Caco-2 (cell line): ENCODE measurements around the gene ANGPTL1. TPM values are rescaled to one million over a fixed set of nuclear protein-coding genes. Genes with fewer than 3 reads are reported as not detected.
A peak's percentile ranks its signal among the peaks of the same experiment; 100 is the strongest.
"Not testable (repeated sequence)": the region's sequence is repeated elsewhere in the genome, so short reads cannot be mapped to it uniquely, and the experiment has no call there.

Experiments
- BruUV-seq: library from RNA; stranded (reverse); fragments of 400-500 nt; replicated peaks from 2 replicates; lab custom pipeline; 2021; lab: Mats Ljungman, UMichigan
- CTCF ChIA-PET: fragments of 300-600 bp; sonication (Branson Sonifier 250); formaldehyde crosslinking; loops from one replicate; lab custom pipeline; 2022; ENCODE audit warnings: antibody characterized with exemption; lab: Charles Lee
- POLR2A ChIA-PET: fragments of 300-600 bp; sonication (Branson Sonifier 250); formaldehyde crosslinking; loops from one replicate; lab custom pipeline; 2022; ENCODE audit warnings: antibody characterized with exemption; lab: Charles Lee
- DNase-seq, 2 experiments: peaks; one replicate each; pipeline versions ENCODE4 v3.0.0 to v3.0.0-alpha.2; 2020 to 2022
- H3K27me3 ChIP-seq: replicated peaks from 2 replicates; pipeline ENCODE4 v1.6.0; 2011; ENCODE audit warnings: low read length; ENCODE audit not compliant: control insufficient read depth, insufficient read depth
- H3K36me3 ChIP-seq: 2 replicates; pipeline ENCODE4 v1.5.1; 2011; ENCODE audit warnings: low read length; ENCODE audit not compliant: control insufficient read depth, insufficient read depth
- H3K4me1 ChIP-seq: fragments of 250-450 bp; sonication (Bioruptor Pico); 2 replicates; pipeline ENCODE4 v1.5.1; 2020; ENCODE audit warnings: mild to moderate bottlenecking
- H3K4me3 ChIP-seq: 2 replicates; pipeline ENCODE4 v1.5.1; 2011; ENCODE audit warnings: low read depth, mild to moderate bottlenecking, control low read depth, low read length
- H3K9me3 ChIP-seq: fragments of 250-450 bp; sonication (Bioruptor Pico); 2 replicates; pipeline ENCODE4 v1.5.1; 2020; ENCODE audit warnings: mild to moderate bottlenecking, moderate library complexity
- H3K27ac Mint-ChIP-seq: one replicate; pipeline ENCODE4 v1.8.0; 2022; ENCODE audit warnings: mixed read lengths; ENCODE audit not compliant: unreplicated experiment
- H3K27me3 Mint-ChIP-seq: one replicate; pipeline ENCODE4 v1.8.0; 2022; ENCODE audit warnings: mixed read lengths; ENCODE audit not compliant: insufficient read depth, unreplicated experiment
- H3K36me3 Mint-ChIP-seq: one replicate; pipeline ENCODE4 v1.8.0; 2022; ENCODE audit warnings: mild to moderate bottlenecking, mixed read lengths; ENCODE audit not compliant: insufficient read depth, unreplicated experiment
- H3K4me1 Mint-ChIP-seq: one replicate; pipeline ENCODE4 v1.8.0; 2022; ENCODE audit warnings: low read depth, mixed read lengths; ENCODE audit not compliant: unreplicated experiment
- H3K4me3 Mint-ChIP-seq: one replicate; pipeline ENCODE4 v1.8.0; 2022; ENCODE audit warnings: mild to moderate bottlenecking, moderate library complexity, mixed read lengths; ENCODE audit not compliant: unreplicated experiment
- H3K9me3 Mint-ChIP-seq: one replicate; pipeline ENCODE4 v1.8.0; 2022; ENCODE audit warnings: mixed read lengths; ENCODE audit not compliant: unreplicated experiment
- intact Hi-C: fragments of 100-400 bp; cut with micrococcal nuclease; formaldehyde crosslinking; loops from one replicate; pipeline ENCODE4 v1.10.0; 2022; ENCODE audit not compliant: unreplicated experiment
- total RNA-seq: library from RNA; stranded (reverse); gene quantifications from 2 replicates; pipeline ENCODE4 v1.2.3, GENCODE V29; 2022
- TF ChIP-seq, protein P1 (sequence below), 2 experiments: fragments of 200-600 bp in 1 of 2; IDR thresholded peaks; 1 replicate in 1 of 2; 2 replicates in 1 of 2; pipeline versions ENCODE4 v1.5.1 to v1.8.0; 2011 to 2022; ENCODE audit warnings: antibody characterized with exemption in 1 of 2, control low read depth in 1 of 2, inconsistent platforms in 1 of 2, low read depth in 1 of 2, low read length in 1 of 2, mild to moderate bottlenecking in 1 of 2, moderate library complexity in 1 of 2; ENCODE audit not compliant: insufficient read depth in 1 of 2, severe bottlenecking in 1 of 2, unreplicated experiment in 1 of 2

Gene ANGPTL1
- total RNA-seq, 1 experiment from 2014 or later: not detected

GRCh38 chr1:178849918-178850317 lies 21.0 kb downstream of the ANGPTL1 start:
- H3K4me1 Mint-ChIP-seq: no peaks in the 10 kb centered on the region
- no peak overlapping the region for H3K4me3 Mint-ChIP-seq
- no peaks in the 10 kb centered on the region for H3K27me3 ChIP-seq
- no peaks in the 10 kb centered on the region for H3K9me3 Mint-ChIP-seq
- no peak overlapping the region for H3K27ac Mint-ChIP-seq
- TF ChIP-seq, protein P1, sequence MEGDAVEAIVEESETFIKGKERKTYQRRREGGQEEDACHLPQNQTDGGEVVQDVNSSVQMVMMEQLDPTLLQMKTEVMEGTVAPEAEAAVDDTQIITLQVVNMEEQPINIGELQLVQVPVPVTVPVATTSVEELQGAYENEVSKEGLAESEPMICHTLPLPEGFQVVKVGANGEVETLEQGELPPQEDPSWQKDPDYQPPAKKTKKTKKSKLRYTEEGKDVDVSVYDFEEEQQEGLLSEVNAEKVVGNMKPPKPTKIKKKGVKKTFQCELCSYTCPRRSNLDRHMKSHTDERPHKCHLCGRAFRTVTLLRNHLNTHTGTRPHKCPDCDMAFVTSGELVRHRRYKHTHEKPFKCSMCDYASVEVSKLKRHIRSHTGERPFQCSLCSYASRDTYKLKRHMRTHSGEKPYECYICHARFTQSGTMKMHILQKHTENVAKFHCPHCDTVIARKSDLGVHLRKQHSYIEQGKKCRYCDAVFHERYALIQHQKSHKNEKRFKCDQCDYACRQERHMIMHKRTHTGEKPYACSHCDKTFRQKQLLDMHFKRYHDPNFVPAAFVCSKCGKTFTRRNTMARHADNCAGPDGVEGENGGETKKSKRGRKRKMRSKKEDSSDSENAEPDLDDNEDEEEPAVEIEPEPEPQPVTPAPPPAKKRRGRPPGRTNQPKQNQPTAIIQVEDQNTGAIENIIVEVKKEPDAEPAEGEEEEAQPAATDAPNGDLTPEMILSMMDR (IDR thresholded peaks at IDR 0.05; ENCODE audit: insufficient read depth in 1 of 2, low read depth in 1 of 2, low read length in 1 of 2, severe bottlenecking in 1 of 2, unreplicated experiment in 1 of 2): no peak
- H3K36me3 ChIP-seq: no peaks in the 10 kb centered on the region
- ChIA-PET CTCF (no interaction called here), POLR2A (no interaction called here)
- no TSS peak for BruUV-seq
- H3K27me3 Mint-ChIP-seq: no peaks in the 10 kb centered on the region
- H3K4me3 ChIP-seq: no peak overlapping the region
- no peak for DNase-seq
- no peaks in the 10 kb centered on the region for H3K36me3 Mint-ChIP-seq
- intact Hi-C loops: no loop called here
- peaks cover 3% of the 10 kb centered on the region; the same call in 1 of the 2 replicates for H3K4me1 ChIP-seq
- no peaks in the 10 kb centered on the region for H3K9me3 ChIP-seq

DNA sequence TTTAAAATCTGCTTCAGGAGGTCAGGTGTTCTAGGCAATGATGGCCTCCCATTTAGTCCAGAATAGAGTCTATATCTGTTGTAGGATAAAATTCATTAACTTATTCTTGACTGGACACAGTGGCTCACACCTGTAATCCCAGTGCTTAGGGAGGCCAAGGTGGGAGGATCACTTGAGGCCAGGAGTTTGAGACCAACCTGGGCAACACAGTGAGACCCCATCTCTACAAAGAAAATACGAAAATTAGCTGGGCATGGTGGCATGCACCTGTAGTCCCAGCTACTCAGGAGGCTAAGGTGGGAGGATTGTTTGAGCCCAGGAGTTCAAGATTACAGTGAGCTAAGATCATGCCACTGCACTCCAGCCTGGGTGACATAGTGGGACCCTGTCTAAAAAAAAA lies 23.0 kb downstream of the ANGPTL1 start:
- DNase-seq, H3K4me3 ChIP-seq, intact Hi-C loops, H3K36me3 ChIP-seq, H3K9me3 ChIP-seq, POLR2A ChIA-PET, H3K9me3 Mint-ChIP-seq, H3K4me1 Mint-ChIP-seq, H3K27me3 ChIP-seq, H3K4me3 Mint-ChIP-seq, H3K36me3 Mint-ChIP-seq, H3K27me3 Mint-ChIP-seq, H3K4me1 ChIP-seq, H3K27ac Mint-ChIP-seq, BruUV-seq: not testable (repeated sequence)
- CTCF ChIA-PET: interaction anchor here (1.6 kb wide), 1 partner anchor 155 kb away, joined by 3 read pairs; no protein-coding TSS in a partner anchor

- Mint-ChIP-seq H3K36me3 (no peaks in the 10 kb centered on the region), H3K9me3 (no peaks in the 10 kb centered on the region), H3K27ac (no peak overlapping the region), H3K4me3 (no peak overlapping the region), H3K4me1 (no peaks in the 10 kb centered on the region), H3K27me3 (no peaks in the 10 kb centered on the region)
- ChIA-PET CTCF (interaction anchor here (1.6 kb wide), 1 partner anchor 156 kb away, joined by 3 read pairs; no protein-coding TSS in a partner anchor), POLR2A (no interaction called here)
- DNase-seq: peak in 1 of 2 experiments; percentile 7
- TF ChIP-seq, protein P1 (IDR thresholded peaks at IDR 0.05; ENCODE audit: insufficient read depth in 1 of 2, low read depth in 1 of 2, low read length in 1 of 2, severe bottlenecking in 1 of 2, unreplicated experiment in 1 of 2): no peak
- Histone ChIP-seq H3K9me3 (no peaks in the 10 kb centered on the region), H3K4me1 (peaks cover 3% of the 10 kb centered on the region; the same call in 1 of the 2 replicates), H3K36me3 (no peaks in the 10 kb centered on the region), H3K27me3 (no peaks in the 10 kb centered on the region), H3K4me3 (no peak overlapping the region)
- intact Hi-C loops: no loop called here
- BruUV-seq: no TSS peak
Observed at GRCh38 chr1:178847396-178847849, 23.5 kb downstream of the ANGPTL1 start.
